ENCODE data around the gene DAPK1.

Gene DAPK1

GRCh38 chr9:87528969-87529368, 31.3 kb downstream of the DAPK1 start:
- H4K8ac ChIP-seq (ENCODE audit: low read depth, low read length), result no peak overlapping the region
- peaks cover 0 to 4% of the 10 kb centered on the region in 2 experiments for H3K36me3 ChIP-seq (ENCODE audit: control insufficient read depth in 1 of 2, insufficient read depth in 2 of 2, low read length in 2 of 2)
- H3K27ac ChIP-seq (ENCODE audit: low read depth, low read length), result no peak overlapping the region
- H2AK5ac ChIP-seq (ENCODE audit: low read length), result no peak overlapping the region
- no peak overlapping the region for H3K18ac ChIP-seq (ENCODE audit: low read length)
- H4K91ac ChIP-seq (ENCODE audit: low read depth, low read length), result no peak overlapping the region
- no peak overlapping the region for H3K14ac ChIP-seq (ENCODE audit: low read length)
- H3K4me2 ChIP-seq (ENCODE audit: low read length), result no peak overlapping the region
- no peak for DNase-seq
- no peak overlapping the region for H3K23ac ChIP-seq (ENCODE audit: low read length)
- no peak overlapping the region for H2BK12ac ChIP-seq (ENCODE audit: low read length)
- WGBS (ENCODE audit: extremely low coverage, insufficient coverage, insufficient read length), result no CpG with 5 or more reads among the region's 6 CpGs
- H2BK120ac ChIP-seq (ENCODE audit: insufficient read depth, low read length, poor library complexity), result no peak overlapping the region
- no peak overlapping the region for H2BK5ac ChIP-seq (ENCODE audit: low read depth, low read length, poor library complexity)
- no peak overlapping the region for H3K4me3 ChIP-seq (ENCODE audit: low read depth, low read length)
- H3K27me3 ChIP-seq (ENCODE audit: insufficient read depth, low read length), result no peaks in the 10 kb centered on the region
- peaks cover 3% of the 10 kb centered on the region for H3K79me2 ChIP-seq (ENCODE audit: control insufficient read depth, insufficient read depth, low read length, poor library complexity)
- H4K12ac ChIP-seq (ENCODE audit: low read depth, low read length), result no peak overlapping the region
- H2AFZ ChIP-seq (ENCODE audit: insufficient read depth, low read length, poor library complexity), result no peak overlapping the region
- no peaks in the 10 kb centered on the region for H3K9me3 ChIP-seq (ENCODE audit: insufficient read depth, low read depth, low read length)
- H3K9ac ChIP-seq (ENCODE audit: low read length), result no peak overlapping the region
- peaks cover 2% of the 10 kb centered on the region for H3K79me1 ChIP-seq (ENCODE audit: low read length)
- H3K4me1 ChIP-seq (ENCODE audit: control insufficient read depth in 1 of 2, insufficient read depth in 2 of 2, low read length in 2 of 2), result peaks cover 14 to 21% of the 10 kb centered on the region in 2 experiments
- no peak overlapping the region for H3K4ac ChIP-seq (ENCODE audit: low read depth, low read length)

- Histone ChIP-seq H3K4me1 (ENCODE audit: control insufficient read depth in 1 of 2, insufficient read depth in 2 of 2, low read length in 2 of 2) (peaks cover 14 to 21% of the 10 kb centered on the region in 2 experiments), H4K8ac (ENCODE audit: low read depth, low read length) (no peak overlapping the region), H3K79me2 (ENCODE audit: control insufficient read depth, insufficient read depth, low read length, poor library complexity) (peaks cover 3% of the 10 kb centered on the region), H4K12ac (ENCODE audit: low read depth, low read length) (no peak overlapping the region), H3K14ac (ENCODE audit: low read length) (no peak overlapping the region), H3K9ac (ENCODE audit: low read length) (no peak overlapping the region), H3K4me3 (ENCODE audit: low read depth, low read length) (no peak overlapping the region), H2AK5ac (ENCODE audit: low read length) (no peak overlapping the region), H2AFZ (ENCODE audit: insufficient read depth, low read length, poor library complexity) (no peak overlapping the region), H3K4ac (ENCODE audit: low read depth, low read length) (no peak overlapping the region), H2BK120ac (ENCODE audit: insufficient read depth, low read length, poor library complexity) (no peak overlapping the region), H3K18ac (ENCODE audit: low read length) (no peak overlapping the region), H2BK12ac (ENCODE audit: low read length) (no peak overlapping the region), H3K36me3 (ENCODE audit: control insufficient read depth in 1 of 2, insufficient read depth in 2 of 2, low read length in 2 of 2) (peaks cover 0 to 4% of the 10 kb centered on the region in 2 experiments), H3K23ac (ENCODE audit: low read length) (no peak overlapping the region), H2BK5ac (ENCODE audit: low read depth, low read length, poor library complexity) (no peak overlapping the region), H3K27ac (ENCODE audit: low read depth, low read length) (no peak overlapping the region), H3K9me3 (ENCODE audit: insufficient read depth, low read depth, low read length) (no peaks in the 10 kb centered on the region), H3K27me3 (ENCODE audit: insufficient read depth, low read length) (no peaks in the 10 kb centered on the region), H3K4me2 (ENCODE audit: low read length) (no peak overlapping the region), H3K79me1 (ENCODE audit: low read length) (peaks cover 2% of the 10 kb centered on the region), H4K91ac (ENCODE audit: low read depth, low read length) (no peak overlapping the region)
- no CpG with 5 or more reads among the region's 7 CpGs for WGBS (ENCODE audit: extremely low coverage, insufficient coverage, insufficient read length)
- DNase-seq, result peak; percentile 39 to 57
Observed at GRCh38 chr9:87529671-87530070, 32.0 kb downstream of the DAPK1 start.

- no peak overlapping the region for H4K8ac ChIP-seq (ENCODE audit: low read depth, low read length)
- no peak overlapping the region for H4K12ac ChIP-seq (ENCODE audit: low read depth, low read length)
- no peak overlapping the region for H3K4me3 ChIP-seq (ENCODE audit: low read depth, low read length)
- no peak overlapping the region for H2BK5ac ChIP-seq (ENCODE audit: low read depth, low read length, poor library complexity)
- H3K14ac ChIP-seq (ENCODE audit: low read length), result no peak overlapping the region
- no peaks in the 10 kb centered on the region for H3K27me3 ChIP-seq (ENCODE audit: insufficient read depth, low read length)
- H3K27ac ChIP-seq (ENCODE audit: low read depth, low read length), result no peak overlapping the region
- no peak overlapping the region for H2BK12ac ChIP-seq (ENCODE audit: low read length)
- no peak overlapping the region for H3K18ac ChIP-seq (ENCODE audit: low read length)
- no peak overlapping the region for H2BK120ac ChIP-seq (ENCODE audit: insufficient read depth, low read length, poor library complexity)
- H3K79me1 ChIP-seq (ENCODE audit: low read length), result peaks cover 2% of the 10 kb centered on the region
- H3K4me1 ChIP-seq (ENCODE audit: control insufficient read depth in 1 of 2, insufficient read depth in 2 of 2, low read length in 2 of 2), result peaks cover 14 to 23% of the 10 kb centered on the region in 2 experiments
- peaks cover 0 to 4% of the 10 kb centered on the region in 2 experiments for H3K36me3 ChIP-seq (ENCODE audit: control insufficient read depth in 1 of 2, insufficient read depth in 2 of 2, low read length in 2 of 2)
- no peak overlapping the region for H4K91ac ChIP-seq (ENCODE audit: low read depth, low read length)
- H3K9ac ChIP-seq (ENCODE audit: low read length), result no peak overlapping the region
- H2AK5ac ChIP-seq (ENCODE audit: low read length), result no peak overlapping the region
- WGBS (ENCODE audit: extremely low coverage, insufficient coverage, insufficient read length), result no CpG with 5 or more reads among the region's 4 CpGs
- no peaks in the 10 kb centered on the region for H3K9me3 ChIP-seq (ENCODE audit: insufficient read depth, low read depth, low read length)
- no peak overlapping the region for H3K23ac ChIP-seq (ENCODE audit: low read length)
- peaks cover 3% of the 10 kb centered on the region for H3K79me2 ChIP-seq (ENCODE audit: control insufficient read depth, insufficient read depth, low read length, poor library complexity)
- no peak for DNase-seq
- peak overlapping the region; percentile 1 for H3K4me2 ChIP-seq (ENCODE audit: low read length)
- H3K4ac ChIP-seq (ENCODE audit: low read depth, low read length), result peak overlapping the region; percentile 80
- no peak overlapping the region for H2AFZ ChIP-seq (ENCODE audit: insufficient read depth, low read length, poor library complexity)
Observed at GRCh38 chr9:87530716-87531115, 33.0 kb downstream of the DAPK1 start.

DNA sequence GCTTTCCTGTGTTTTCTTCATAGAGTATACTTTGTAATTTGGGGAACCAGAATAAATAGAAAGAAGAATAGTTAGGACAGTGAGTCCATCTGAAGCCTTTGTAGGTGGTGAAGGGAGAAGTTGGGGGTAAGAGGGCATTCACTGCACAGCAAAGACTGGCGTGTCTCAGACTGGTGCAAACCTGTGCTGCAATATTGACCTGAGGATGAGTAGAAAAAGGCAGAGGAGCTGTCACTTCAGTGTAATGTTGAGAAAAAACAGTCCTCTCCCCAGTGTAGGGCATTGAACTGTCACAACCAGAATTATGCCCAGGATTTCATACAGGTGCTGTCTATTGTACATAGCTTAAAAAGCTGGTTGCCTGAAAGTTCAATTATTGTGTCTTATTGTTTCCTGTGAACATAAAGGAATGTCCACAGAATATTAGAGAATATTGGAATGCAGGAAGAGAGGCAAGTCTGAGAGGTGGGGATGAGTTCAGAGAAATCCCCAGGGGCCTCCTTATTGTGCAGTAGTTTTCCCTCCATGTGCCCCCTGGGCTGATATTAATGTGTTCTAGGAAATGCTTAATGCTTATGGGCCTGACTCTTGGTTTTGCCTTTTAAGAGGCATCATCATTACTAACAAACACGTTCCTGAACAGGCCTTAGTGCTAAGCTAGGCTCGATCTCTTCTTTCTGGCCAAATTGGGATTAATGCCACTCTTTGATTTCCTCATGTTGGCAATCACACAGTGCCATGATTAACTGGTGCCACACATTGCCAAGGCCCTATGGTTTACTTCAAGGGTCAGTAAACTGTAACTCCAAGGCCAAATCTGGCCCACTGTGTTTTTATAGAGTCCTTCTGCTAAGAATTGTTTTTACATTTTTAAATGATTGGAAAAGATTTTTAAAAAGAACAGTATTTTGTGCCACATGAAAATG, 34.0 kb downstream of the DAPK1 start:
- Histone ChIP-seq H3K27me3 (ENCODE audit: insufficient read depth, low read length) (no peaks in the 10 kb centered on the region), H3K27ac (ENCODE audit: low read depth, low read length) (no peak overlapping the region), H3K23ac (ENCODE audit: low read length) (no peak overlapping the region), H3K79me2 (ENCODE audit: control insufficient read depth, insufficient read depth, low read length, poor library complexity) (peaks cover 4% of the 10 kb centered on the region), H4K12ac (ENCODE audit: low read depth, low read length) (no peak overlapping the region), H3K18ac (ENCODE audit: low read length) (peak overlapping the region; percentile 35), H3K4me2 (ENCODE audit: low read length) (no peak overlapping the region), H3K9me3 (ENCODE audit: insufficient read depth, low read depth, low read length) (no peaks in the 10 kb centered on the region), H4K8ac (ENCODE audit: low read depth, low read length) (no peak overlapping the region), H2AFZ (ENCODE audit: insufficient read depth, low read length, poor library complexity) (no peak overlapping the region), H2BK5ac (ENCODE audit: low read depth, low read length, poor library complexity) (peak overlapping the region; percentile 27), H2BK120ac (ENCODE audit: insufficient read depth, low read length, poor library complexity) (no peak overlapping the region), H3K4me1 (ENCODE audit: control insufficient read depth in 1 of 2, insufficient read depth in 2 of 2, low read length in 2 of 2) (peaks cover 14 to 23% of the 10 kb centered on the region in 2 experiments), H2AK5ac (ENCODE audit: low read length) (no peak overlapping the region), H3K79me1 (ENCODE audit: low read length) (peaks cover 2% of the 10 kb centered on the region), H3K4me3 (ENCODE audit: low read depth, low read length) (no peak overlapping the region), H4K91ac (ENCODE audit: low read depth, low read length) (no peak overlapping the region), H3K36me3 (ENCODE audit: control insufficient read depth in 1 of 2, insufficient read depth in 2 of 2, low read length in 2 of 2) (peaks cover 0 to 4% of the 10 kb centered on the region in 2 experiments), H3K4ac (ENCODE audit: low read depth, low read length) (peak overlapping the region; percentile 14), H2BK12ac (ENCODE audit: low read length) (peak overlapping the region; percentile 61), H3K14ac (ENCODE audit: low read length) (no peak overlapping the region), H3K9ac (ENCODE audit: low read length) (no peak overlapping the region)
- DNase-seq, result no peak
- WGBS (ENCODE audit: extremely low coverage, insufficient coverage, insufficient read length), result no CpG with 5 or more reads among the region's 3 CpGs

All from trophoblast cell (in vitro differentiated cells and primary cell).